ENCODE data around the gene CNTN6. TPM values are rescaled to one million over a fixed set of nuclear protein-coding genes. Genes with fewer than 3 reads are reported as not detected.

The CNTN6 gene
- total and polyA plus RNA-seq, 2 of the 13 experiments (the other 11 are each of a cell fraction or from before 2014, with no cell fraction given): not detected

DNA sequence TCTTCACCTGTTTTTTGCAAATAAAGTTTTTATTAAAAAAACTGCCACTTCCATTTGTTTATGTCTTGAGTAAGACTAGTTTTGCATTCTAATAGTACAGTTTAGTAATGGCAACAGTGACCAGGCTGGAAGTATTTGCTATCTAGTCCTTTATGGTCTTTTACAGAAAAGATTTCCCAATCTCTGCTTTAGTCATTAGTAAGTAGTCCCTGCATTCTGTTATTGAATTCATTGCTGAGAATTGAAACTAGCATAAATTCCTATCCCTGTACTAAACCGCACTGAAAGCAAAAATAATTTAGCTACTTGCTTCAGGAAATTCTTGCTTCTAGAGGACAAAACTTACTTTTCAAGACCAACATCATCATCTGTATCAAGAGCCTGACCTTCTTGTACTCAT is 46.2 kb downstream of the CNTN6 start:
- in situ Hi-C loops (cut with HindIII; ENCODE audit: extremely low pct_ligation_motif_present, low pct_unique_long_range_greater_than_20kb): no loop called here
- intact Hi-C loops (cut with micrococcal nuclease; ENCODE audit: unreplicated experiment): no loop called here
- no peaks in the 10 kb centered on the region for H3K4me1 ChIP-seq (ENCODE audit: insufficient read depth, low read length)
- ATAC-seq: no peak
- no peaks in the 10 kb centered on the region for H3K27me3 ChIP-seq (ENCODE audit: control insufficient read depth in 1 of 2, insufficient read depth in 2 of 2, low read length in 2 of 2)
- H3K27ac ChIP-seq (ENCODE audit: extremely low read length, insufficient read depth, low read length): no peak overlapping the region
- peaks cover 88% of the 10 kb centered on the region for H3K9me3 ChIP-seq (ENCODE audit: low read length)
- ChIA-PET CTCF (ENCODE audit: low intra/inter-chr PET ratio, low total read pairs) (no interaction called here), POLR2A (no interaction called here)
- FAIRE-seq: no peak
- no peak overlapping the region for H3K9ac ChIP-seq (ENCODE audit: insufficient read depth, low read depth, low read length)
- H3K36me3 ChIP-seq (replicated peaks in 1 of 2; ENCODE audit: control insufficient read depth in 1 of 2, insufficient read depth in 2 of 2, low read length in 2 of 2): no peaks in the 10 kb centered on the region
- no peaks in the 10 kb centered on the region for H4K20me1 ChIP-seq (ENCODE audit: insufficient read depth, low read length)
- WGBS (ENCODE audit: low lambda C conversion rate): 0% methylated on average over 1 of the region's 1 CpG
- no peak for TF ChIP-seq ZNF3 (CRISPR knock-in tag; IDR thresholded peaks at IDR 0.05)
- TF ChIP-seq ZNF709 (CRISPR knock-in tag; IDR thresholded peaks at IDR 0.05): no peak
- no peak for TF ChIP-seq NFIB (CRISPR knock-in tag; IDR thresholded peaks at IDR 0.05; ENCODE audit: borderline replicate concordance)
- no TSS peak for BruUV-seq (replicated peaks)
- H2AFZ ChIP-seq (ENCODE audit: low read length): no peak overlapping the region
- no peaks in the 10 kb centered on the region for H3K79me2 ChIP-seq (ENCODE audit: insufficient read depth, low read length)
- DNase-seq (ENCODE audit: low spot score): no peak
- no peak overlapping the region for H3K4me3 ChIP-seq (replicated peaks in 1 of 3; ENCODE audit: insufficient read depth in 1 of 3, low read depth in 2 of 3, low read length in 3 of 3)
- H3K4me2 ChIP-seq (ENCODE audit: low read depth, low read length): no peak overlapping the region

DNA sequence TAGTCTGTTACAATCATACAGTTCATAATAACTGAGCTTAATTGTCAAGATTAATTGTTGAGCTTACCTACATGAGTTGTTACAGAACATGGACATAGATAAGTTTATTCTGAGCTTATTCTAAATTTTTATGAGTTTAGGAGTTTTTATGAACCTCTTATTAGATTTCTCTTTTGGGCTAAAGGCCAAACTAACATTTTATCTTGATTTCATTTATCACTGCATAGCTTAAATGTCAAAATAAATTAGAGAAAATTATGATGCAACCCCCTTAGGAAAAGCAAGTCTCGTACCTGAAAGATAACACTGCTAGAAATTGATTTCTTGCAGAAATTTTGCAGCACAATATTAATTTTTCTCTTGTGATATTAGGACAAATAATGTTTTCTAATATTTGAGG is 54.5 kb downstream of the CNTN6 start:
- Histone ChIP-seq H3K4me1 (ENCODE audit: insufficient read depth, low read length) (no peaks in the 10 kb centered on the region), H4K20me1 (ENCODE audit: insufficient read depth, low read length) (no peaks in the 10 kb centered on the region), H3K9ac (ENCODE audit: insufficient read depth, low read depth, low read length) (no peak overlapping the region), H3K9me3 (ENCODE audit: low read length) (peaks cover 77% of the 10 kb centered on the region), H3K27me3 (ENCODE audit: control insufficient read depth in 1 of 2, insufficient read depth in 2 of 2, low read length in 2 of 2) (no peaks in the 10 kb centered on the region), H3K4me2 (ENCODE audit: low read depth, low read length) (no peak overlapping the region), H3K27ac (ENCODE audit: extremely low read length, insufficient read depth, low read length) (no peak overlapping the region), H2AFZ (ENCODE audit: low read length) (no peak overlapping the region), H3K4me3 (replicated peaks in 1 of 3; ENCODE audit: insufficient read depth in 1 of 3, low read depth in 2 of 3, low read length in 3 of 3) (no peak overlapping the region), H3K36me3 (replicated peaks in 1 of 2; ENCODE audit: control insufficient read depth in 1 of 2, insufficient read depth in 2 of 2, low read length in 2 of 2) (no peaks in the 10 kb centered on the region), H3K79me2 (ENCODE audit: insufficient read depth, low read length) (no peaks in the 10 kb centered on the region)
- ATAC-seq (no peak), FAIRE-seq (no peak), DNase-seq (ENCODE audit: low spot score) (no peak)
- TF ChIP-seq ZNF230 (CRISPR knock-in tag; IDR thresholded peaks at IDR 0.05) (no peak), ZNF143 (CRISPR knock-in tag; IDR thresholded peaks at IDR 0.05) (no peak), ZBTB7B (CRISPR knock-in tag; IDR thresholded peaks at IDR 0.05) (no peak), ZNF432 (CRISPR knock-in tag; IDR thresholded peaks at IDR 0.05; ENCODE audit: borderline replicate concordance) (no peak), SIN3B (IDR thresholded peaks at IDR 0.05; ENCODE audit: low read length) (no peak), RAD21 (CRISPR knock-in tag; IDR thresholded peaks at IDR 0.05) (no peak), SP2 (CRISPR knock-in tag; IDR thresholded peaks at IDR 0.05) (no peak), MBNL3 (CRISPR knock-in tag; conservative IDR thresholded peaks at IDR 0.05) (no peak), SPEN (CRISPR knock-in tag; IDR thresholded peaks at IDR 0.05; ENCODE audit: low read depth) (no peak), ZNF766 (CRISPR knock-in tag; IDR thresholded peaks at IDR 0.05; ENCODE audit: borderline replicate concordance) (no peak), RFX5 (IDR thresholded peaks at IDR 0.05; ENCODE audit: low read depth, low read length) (no peak), SYNCRIP (IDR thresholded peaks at IDR 0.05; ENCODE audit: insufficient read depth, low read depth, low read length) (no peak), ZNF235 (CRISPR knock-in tag; IDR thresholded peaks at IDR 0.05; ENCODE audit: borderline replicate concordance) (no peak)
- TF ChIP-seq, protein P1, sequence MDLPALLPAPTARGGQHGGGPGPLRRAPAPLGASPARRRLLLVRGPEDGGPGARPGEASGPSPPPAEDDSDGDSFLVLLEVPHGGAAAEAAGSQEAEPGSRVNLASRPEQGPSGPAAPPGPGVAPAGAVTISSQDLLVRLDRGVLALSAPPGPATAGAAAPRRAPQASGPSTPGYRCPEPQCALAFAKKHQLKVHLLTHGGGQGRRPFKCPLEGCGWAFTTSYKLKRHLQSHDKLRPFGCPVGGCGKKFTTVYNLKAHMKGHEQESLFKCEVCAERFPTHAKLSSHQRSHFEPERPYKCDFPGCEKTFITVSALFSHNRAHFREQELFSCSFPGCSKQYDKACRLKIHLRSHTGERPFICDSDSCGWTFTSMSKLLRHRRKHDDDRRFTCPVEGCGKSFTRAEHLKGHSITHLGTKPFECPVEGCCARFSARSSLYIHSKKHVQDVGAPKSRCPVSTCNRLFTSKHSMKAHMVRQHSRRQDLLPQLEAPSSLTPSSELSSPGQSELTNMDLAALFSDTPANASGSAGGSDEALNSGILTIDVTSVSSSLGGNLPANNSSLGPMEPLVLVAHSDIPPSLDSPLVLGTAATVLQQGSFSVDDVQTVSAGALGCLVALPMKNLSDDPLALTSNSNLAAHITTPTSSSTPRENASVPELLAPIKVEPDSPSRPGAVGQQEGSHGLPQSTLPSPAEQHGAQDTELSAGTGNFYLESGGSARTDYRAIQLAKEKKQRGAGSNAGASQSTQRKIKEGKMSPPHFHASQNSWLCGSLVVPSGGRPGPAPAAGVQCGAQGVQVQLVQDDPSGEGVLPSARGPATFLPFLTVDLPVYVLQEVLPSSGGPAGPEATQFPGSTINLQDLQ (CRISPR knock-in tag; IDR thresholded peaks at IDR 0.05): no peak
- TF ChIP-seq, protein P2, sequence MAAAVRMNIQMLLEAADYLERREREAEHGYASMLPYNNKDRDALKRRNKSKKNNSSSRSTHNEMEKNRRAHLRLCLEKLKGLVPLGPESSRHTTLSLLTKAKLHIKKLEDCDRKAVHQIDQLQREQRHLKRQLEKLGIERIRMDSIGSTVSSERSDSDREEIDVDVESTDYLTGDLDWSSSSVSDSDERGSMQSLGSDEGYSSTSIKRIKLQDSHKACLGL (CRISPR knock-in tag; IDR thresholded peaks at IDR 0.05): no peak
- in situ Hi-C loops (cut with HindIII; ENCODE audit: extremely low pct_ligation_motif_present, low pct_unique_long_range_greater_than_20kb): no loop called here
- BruUV-seq (replicated peaks): no TSS peak
- POLR2A ChIA-PET: no interaction called here
- intact Hi-C loops (cut with micrococcal nuclease; ENCODE audit: unreplicated experiment): no loop called here
- 2% methylated on average over 1 of the region's 1 CpG for WGBS (ENCODE audit: low lambda C conversion rate)
- CTCF ChIA-PET (ENCODE audit: low intra/inter-chr PET ratio, low total read pairs): no interaction called here
